SK-N-SH (cell line): Measurements from ENCODE around the gene PRTFDC1.

Experiments
- CTCF ChIP-seq: fragments of 200-600 bp; sonication (generic); IDR thresholded peaks from 2 replicates; pipeline ENCODE4 v1.6.1; 2017; ENCODE audit warnings: antibody characterized with exemption, mild to moderate bottlenecking, moderate library complexity
- EZH2phosphoT487 ChIP-seq: fragments of 200-600 bp; sonication (generic); IDR thresholded peaks from 2 replicates; pipeline ENCODE4 v1.6.1; 2017; ENCODE audit warnings: low read depth, mixed run types, mild to moderate bottlenecking, antibody characterized with exemption, moderate library complexity, borderline replicate concordance
- FOXJ3 ChIP-seq: sonication (generic); formaldehyde crosslinking; IDR thresholded peaks from 2 replicates; pipeline ENCODE4 v1.5.1; 2020; ENCODE audit warnings: mild to moderate bottlenecking, missing genetic modification reagents
- MAX ChIP-seq: IDR thresholded peaks from 2 replicates; pipeline ENCODE4 v1.4.0; 2012; ENCODE audit warnings: low read depth
- POLR2AphosphoS5 ChIP-seq: IDR thresholded peaks from 2 replicates; pipeline ENCODE4 v1.6.1; 2012; ENCODE audit warnings: low read depth, low read length
- RFX5 ChIP-seq: IDR thresholded peaks from 2 replicates; pipeline ENCODE4 v1.6.1; 2012; ENCODE audit warnings: mild to moderate bottlenecking, improper control_type of control experiment, low read length
- RXRA ChIP-seq: IDR thresholded peaks from 2 replicates; pipeline ENCODE4 v1.4.0; 2012; ENCODE audit warnings: low read depth, mild to moderate bottlenecking, borderline replicate concordance
- TAF1 ChIP-seq: IDR thresholded peaks from 2 replicates; pipeline ENCODE4 v1.6.1; 2012; ENCODE audit warnings: low read depth, mild to moderate bottlenecking, low read length, moderate library complexity, borderline replicate concordance
- ZBTB33 ChIP-seq: IDR thresholded peaks from 2 replicates; pipeline ENCODE4 v1.4.0; 2012; ENCODE audit warnings: low read depth, borderline replicate concordance

GRCh38 chr10:24899571-24899970 lies 52.8 kb downstream of the PRTFDC1 start:
- TF ChIP-seq CTCF = no peak
- TF ChIP-seq POLR2AphosphoS5 = no peak
- no peak for TF ChIP-seq MAX
- TF ChIP-seq ZBTB33 = no peak
- no peak for TF ChIP-seq TAF1
- no peak for TF ChIP-seq EZH2phosphoT487
- TF ChIP-seq RXRA = no peak
- TF ChIP-seq FOXJ3 (CRISPR knock-in tag) = no peak
- no peak for TF ChIP-seq RFX5
